GM19099 (cell line): ENCODE data around the gene OS9.

Source experiments
- POLR2A ChIP-seq: IDR thresholded peaks from 3 replicates; pipeline ENCODE4 v1.6.1; 2011; ENCODE audit warnings: low read depth; ENCODE audit not compliant: insufficient read length; ENCODE audit errors: extremely low read depth

OS9 gene

DNA sequence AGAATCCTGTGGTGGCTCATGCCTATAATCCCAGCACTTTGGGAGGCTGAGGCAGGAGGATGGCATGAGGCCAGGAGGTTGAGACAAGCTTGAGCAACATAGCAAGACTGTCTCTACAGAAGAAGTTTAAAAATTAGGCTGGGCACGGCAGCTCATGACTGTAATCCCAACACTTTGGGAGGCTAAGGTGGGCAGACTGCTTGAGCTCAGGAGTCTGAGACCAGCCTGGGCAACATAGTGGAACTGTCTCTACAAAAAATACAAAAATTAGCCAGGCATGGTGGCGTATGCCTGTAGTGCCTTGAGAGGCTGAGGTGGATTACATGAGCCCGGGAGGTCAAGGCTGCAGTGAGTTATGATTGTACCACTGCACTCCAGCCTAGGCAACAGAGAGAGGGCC is 73.9 kb downstream of the OS9 start:
- TF ChIP-seq POLR2A: no peak

DNA sequence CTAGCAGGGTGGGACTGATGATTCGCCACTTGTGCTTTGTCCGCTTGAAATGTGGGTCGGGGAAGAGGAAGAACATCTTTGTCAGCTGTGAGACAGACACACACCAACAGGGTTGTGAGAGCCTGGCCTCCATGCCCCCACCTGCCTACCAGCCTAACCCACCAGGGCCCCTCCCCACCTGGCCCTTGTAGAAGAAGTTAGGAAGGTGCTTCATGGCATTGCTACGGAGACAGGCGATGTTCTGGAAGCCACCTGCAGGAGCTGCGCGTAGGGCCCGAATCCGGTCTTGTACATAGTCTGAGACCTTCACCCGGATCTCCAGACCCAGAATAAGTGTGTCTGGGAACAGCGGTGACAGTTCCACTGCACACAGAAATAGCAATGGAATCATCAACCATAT is 75.7 kb downstream of the OS9 start:
- no peak for TF ChIP-seq POLR2A

DNA sequence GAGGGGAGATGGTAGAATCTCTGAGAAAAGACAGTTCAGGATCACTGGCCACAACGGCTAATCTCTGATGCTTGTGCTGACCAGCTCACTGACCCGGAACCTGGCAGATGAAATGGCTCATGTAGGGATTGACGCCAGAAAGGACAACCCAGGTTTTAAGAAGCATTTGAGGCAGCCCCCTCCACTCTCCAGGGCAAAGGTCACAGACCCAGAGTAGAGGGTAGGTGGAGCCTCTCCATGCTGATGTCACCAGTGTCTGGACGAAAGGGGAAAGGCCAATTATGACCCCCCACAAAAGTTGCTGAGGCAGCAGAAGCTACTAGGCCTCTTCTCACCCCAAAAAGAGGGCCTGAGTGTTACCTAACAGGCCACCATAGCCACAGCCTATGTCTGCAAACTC is 76.8 kb downstream of the OS9 start:
- TF ChIP-seq POLR2A: no peak
